ENCODE data around the gene USP5. TPM values are rescaled to one million over a fixed set of nuclear protein-coding genes. Genes with fewer than 3 reads are reported as not detected.

USP5 gene
- total RNA-seq, 1 donor from 2014 or later, result 146 TPM

GRCh38 chr12:6909421-6910145, 57.6 kb downstream of the USP5 start:
- Histone ChIP-seq H3K4me3 (ENCODE audit: insufficient read depth, low read depth, low read length) (no peak overlapping the region), H3K27ac (ENCODE audit: low read depth, low read length) (no peak overlapping the region), H3K9ac (ENCODE audit: low read length) (no peak overlapping the region), H3K27me3 (ENCODE audit: insufficient read depth, low read length) (no peaks in the 10 kb centered on the region), H4K20me1 (ENCODE audit: insufficient read depth, low read length) (no peaks in the 10 kb centered on the region), H3K9me3 (ENCODE audit: insufficient read depth, low read depth, low read length) (no peaks in the 10 kb centered on the region), H3K36me3 (ENCODE audit: insufficient read depth, low read length) (no peaks in the 10 kb centered on the region), H3K4me1 (ENCODE audit: insufficient read depth, low read length) (peaks cover 11% of the 10 kb centered on the region), H3K4me2 (ENCODE audit: low read length) (no peak overlapping the region), H2AFZ (ENCODE audit: low read depth, low read length) (no peak overlapping the region), H3K79me2 (ENCODE audit: insufficient read depth, low read length) (no peaks in the 10 kb centered on the region)
- no peak for DNase-seq (ENCODE audit: low read depth)
- FAIRE-seq, result no peak
- Mint-ChIP-seq H3K4me3 (ENCODE audit: unreplicated experiment) (no peak overlapping the region), H3K36me3 (ENCODE audit: low read depth, unreplicated experiment) (no peaks in the 10 kb centered on the region), H3K27ac (ENCODE audit: unreplicated experiment) (no peak overlapping the region), H3K4me1 (ENCODE audit: low read depth, unreplicated experiment) (peaks cover 1% of the 10 kb centered on the region), H3K27me3 (ENCODE audit: low read depth, unreplicated experiment) (peaks cover 5% of the 10 kb centered on the region), H3K9me3 (ENCODE audit: unreplicated experiment) (no peaks in the 10 kb centered on the region)
- TF ChIP-seq CTCF (IDR thresholded peaks at IDR 0.05; ENCODE audit: insufficient read depth, low read depth, low read length) (no peak), EZH2 (IDR thresholded peaks at IDR 0.05; ENCODE audit: insufficient read depth, low read length) (no peak)

- Mint-ChIP-seq H3K4me3 (ENCODE audit: unreplicated experiment) (peak overlapping the region; percentile 75), H3K4me1 (ENCODE audit: low read depth, unreplicated experiment) (peaks cover 12% of the 10 kb centered on the region), H3K36me3 (ENCODE audit: low read depth, unreplicated experiment) (peaks cover 3% of the 10 kb centered on the region), H3K9me3 (ENCODE audit: unreplicated experiment) (no peaks in the 10 kb centered on the region), H3K27me3 (ENCODE audit: low read depth, unreplicated experiment) (peaks cover 5% of the 10 kb centered on the region), H3K27ac (ENCODE audit: unreplicated experiment) (no peak overlapping the region)
- Histone ChIP-seq H3K36me3 (ENCODE audit: insufficient read depth, low read length) (no peaks in the 10 kb centered on the region), H4K20me1 (ENCODE audit: insufficient read depth, low read length) (no peaks in the 10 kb centered on the region), H3K9me3 (ENCODE audit: insufficient read depth, low read depth, low read length) (no peaks in the 10 kb centered on the region), H3K27ac (ENCODE audit: low read depth, low read length) (no peak overlapping the region), H3K27me3 (ENCODE audit: insufficient read depth, low read length) (no peaks in the 10 kb centered on the region), H3K4me1 (ENCODE audit: insufficient read depth, low read length) (peaks cover 19% of the 10 kb centered on the region), H3K9ac (ENCODE audit: low read length) (no peak overlapping the region), H2AFZ (ENCODE audit: low read depth, low read length) (no peak overlapping the region), H3K79me2 (ENCODE audit: insufficient read depth, low read length) (no peaks in the 10 kb centered on the region), H3K4me3 (ENCODE audit: insufficient read depth, low read depth, low read length) (no peak overlapping the region), H3K4me2 (ENCODE audit: low read length) (no peak overlapping the region)
- no peak for DNase-seq (ENCODE audit: low read depth)
- TF ChIP-seq EZH2 (IDR thresholded peaks at IDR 0.05; ENCODE audit: insufficient read depth, low read length), result no peak
- no peak for TF ChIP-seq CTCF (IDR thresholded peaks at IDR 0.05; ENCODE audit: insufficient read depth, low read depth, low read length)
- FAIRE-seq, result no peak
Measured at GRCh38 chr12:6912164-6912935, 60.4 kb downstream of the USP5 start.

Data from astrocyte (in vitro differentiated cells and primary cell).